ENCODE results near the gene DLD. TPM values are rescaled to one million over a fixed set of nuclear protein-coding genes. Genes with fewer than 3 reads are reported as not detected.

Gene DLD
- total RNA-seq, 2 donors from 2014 or later, result 104 to 105 TPM

DNA sequence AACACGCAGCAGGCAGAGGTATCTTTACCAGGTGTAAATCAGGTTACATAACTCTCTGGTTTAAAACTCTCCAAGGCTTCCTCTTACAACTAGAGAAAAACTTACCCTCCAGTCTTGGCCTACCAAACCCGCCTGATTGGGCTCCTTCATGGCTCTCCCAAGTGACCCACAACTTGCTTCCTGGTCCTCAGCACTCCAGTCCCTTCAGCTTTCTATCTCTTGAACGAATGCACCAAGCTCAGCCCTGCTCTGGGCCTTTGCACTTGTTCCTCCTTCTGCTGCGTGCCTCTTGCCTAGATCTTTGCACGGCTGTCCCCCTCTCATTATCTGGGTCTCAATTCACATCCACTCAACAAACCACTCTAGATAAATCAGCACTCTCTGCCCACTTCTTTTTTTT, 32.7 kb upstream of the DLD start:
- H3K27me3 Mint-ChIP-seq (ENCODE audit: low read depth), result no peaks in the 10 kb centered on the region

GRCh38 chr7:107860279-107860961, 30.6 kb upstream of the DLD start:
- H3K9me3 Mint-ChIP-seq, result peaks cover 0 to 1% of the 10 kb centered on the region in 2 donors
- no peak overlapping the region for H3K4me3 Mint-ChIP-seq
- H3K27me3 Mint-ChIP-seq (ENCODE audit: low read depth), result no peaks in the 10 kb centered on the region
- no peak overlapping the region for H3K27ac Mint-ChIP-seq
- ATAC-seq (replicated peaks in 1 of 2) (no peak), DNase-seq (no peak)
- no peaks in the 10 kb centered on the region for H3K36me3 Mint-ChIP-seq (ENCODE audit: insufficient read depth in 2 of 2)
- H3K4me1 Mint-ChIP-seq (ENCODE audit: low read depth), result peaks cover 28% of the 10 kb centered on the region

More for the DNA sequence above, 32.7 kb upstream of the DLD start:
- Mint-ChIP-seq H3K27ac (no peak overlapping the region), H3K36me3 (ENCODE audit: insufficient read depth in 2 of 2) (no peaks in the 10 kb centered on the region), H3K9me3 (no peaks in the 10 kb centered on the region), H3K4me1 (ENCODE audit: low read depth) (peaks cover 21% of the 10 kb centered on the region), H3K4me3 (no peak overlapping the region)
- no peak for ATAC-seq (replicated peaks in 1 of 2)
- no peak for DNase-seq

- Mint-ChIP-seq H3K9me3 (peaks cover 0 to 1% of the 10 kb centered on the region in 2 donors), H3K4me1 (ENCODE audit: low read depth) (peaks cover 35% of the 10 kb centered on the region), H3K36me3 (ENCODE audit: insufficient read depth in 2 of 2) (no peaks in the 10 kb centered on the region), H3K4me3 (no peak overlapping the region), H3K27ac (no peak overlapping the region), H3K27me3 (ENCODE audit: low read depth) (no peaks in the 10 kb centered on the region)
- no peak for ATAC-seq (replicated peaks in 1 of 2)
- DNase-seq, result no peak
Observed at GRCh38 chr7:107860981-107861652, 29.9 kb upstream of the DLD start.

DNA sequence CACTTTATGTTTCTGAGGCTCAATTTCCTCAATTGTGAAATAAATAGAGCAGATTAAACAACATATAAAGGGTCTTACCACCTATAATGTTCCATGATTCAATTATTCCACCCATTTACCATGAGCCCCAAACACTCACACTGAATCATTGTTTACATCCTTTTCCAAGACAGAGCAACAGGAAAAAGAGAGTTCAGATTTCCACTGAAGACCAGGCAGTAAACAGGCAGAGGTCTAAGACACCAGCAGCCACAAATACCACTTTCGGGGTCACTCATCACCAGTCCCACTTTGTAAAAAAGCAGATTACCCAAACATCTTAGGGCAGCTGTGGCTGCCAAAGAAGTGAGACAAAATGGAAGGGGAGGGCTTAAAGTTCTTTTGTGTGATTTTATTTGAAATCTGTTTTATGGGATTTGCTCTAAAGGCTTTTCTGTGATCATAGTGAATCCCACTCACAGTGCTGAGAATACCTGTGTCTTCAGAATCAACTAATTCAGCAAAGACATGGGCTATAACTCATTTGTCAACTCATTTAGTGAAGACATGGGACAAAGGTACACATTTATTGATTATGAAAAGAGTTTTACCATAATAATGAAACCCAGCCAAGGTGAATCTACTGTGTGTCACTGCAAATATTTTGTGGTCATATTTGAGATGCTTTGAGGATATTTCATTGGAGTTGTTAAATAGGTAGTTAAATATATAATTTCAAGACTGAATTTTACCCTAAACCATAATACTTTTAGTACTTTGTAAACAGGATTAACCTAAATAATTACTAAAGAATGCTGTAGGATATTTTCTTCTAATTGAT, 24.8 kb upstream of the DLD start:
- H3K36me3 Mint-ChIP-seq (ENCODE audit: insufficient read depth in 2 of 2), result no peaks in the 10 kb centered on the region
- peaks cover 28% of the 10 kb centered on the region for H3K4me1 Mint-ChIP-seq (ENCODE audit: low read depth)
- DNase-seq (peak; percentile 37 to 40), ATAC-seq (replicated peaks in 1 of 2) (peak; percentile 87 to 88)
- peak overlapping the region; percentile 83 for H3K27ac Mint-ChIP-seq
- no peaks in the 10 kb centered on the region for H3K27me3 Mint-ChIP-seq (ENCODE audit: low read depth)
- peak overlapping the region; percentile 11 to 44 for H3K4me3 Mint-ChIP-seq
- peaks cover 0 to 1% of the 10 kb centered on the region in 2 donors for H3K9me3 Mint-ChIP-seq

- H3K27me3 Mint-ChIP-seq (ENCODE audit: low read depth), result no peaks in the 10 kb centered on the region
- H3K9me3 Mint-ChIP-seq, result peaks cover 0 to 1% of the 10 kb centered on the region in 2 donors
- peaks cover 28% of the 10 kb centered on the region for H3K4me1 Mint-ChIP-seq (ENCODE audit: low read depth)
- DNase-seq (no peak), ATAC-seq (replicated peaks in 1 of 2) (no peak)
- H3K36me3 Mint-ChIP-seq (ENCODE audit: insufficient read depth in 2 of 2), result no peaks in the 10 kb centered on the region
- H3K4me3 Mint-ChIP-seq, result no peak overlapping the region
- H3K27ac Mint-ChIP-seq, result no peak overlapping the region
Observed at GRCh38 chr7:107867858-107868466, 23.0 kb upstream of the DLD start.

GRCh38 chr7:107870427-107871000, 20.5 kb upstream of the DLD start:
- no peaks in the 10 kb centered on the region for H3K27me3 Mint-ChIP-seq (ENCODE audit: low read depth)
- no peak for ATAC-seq (replicated peaks in 1 of 2)
- H3K4me3 Mint-ChIP-seq, result no peak overlapping the region
- H3K9me3 Mint-ChIP-seq, result no peaks in the 10 kb centered on the region
- peak overlapping the region; percentile 20 for H3K27ac Mint-ChIP-seq
- no peak for DNase-seq
- H3K4me1 Mint-ChIP-seq (ENCODE audit: low read depth), result peaks cover 22% of the 10 kb centered on the region
- no peaks in the 10 kb centered on the region for H3K36me3 Mint-ChIP-seq (ENCODE audit: insufficient read depth in 2 of 2)

DNA sequence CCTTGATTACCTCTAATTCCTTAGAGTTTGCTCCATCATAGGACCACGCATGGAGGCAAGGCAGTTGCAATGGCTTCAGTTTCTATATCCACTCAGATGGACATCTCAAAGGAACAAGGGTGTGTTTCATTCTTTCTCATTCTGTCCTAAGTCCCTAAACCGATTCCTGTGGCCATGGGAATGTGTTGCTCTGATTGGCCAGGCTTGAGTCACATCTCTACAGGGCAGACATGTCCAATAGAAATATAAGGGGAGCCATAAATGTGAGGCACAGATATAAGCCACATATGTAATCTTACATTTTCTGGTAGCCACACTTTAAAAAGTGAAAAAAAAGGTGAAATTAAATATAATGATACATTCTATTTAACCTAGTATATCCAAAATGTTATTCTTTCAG, 16.9 kb upstream of the DLD start:
- H3K27me3 Mint-ChIP-seq (ENCODE audit: low read depth), result no peaks in the 10 kb centered on the region
- no peak for ATAC-seq (replicated peaks in 1 of 2)
- H3K27ac Mint-ChIP-seq, result no peak overlapping the region
- H3K4me3 Mint-ChIP-seq, result no peak overlapping the region
- H3K9me3 Mint-ChIP-seq, result no peaks in the 10 kb centered on the region
- H3K4me1 Mint-ChIP-seq (ENCODE audit: low read depth), result peaks cover 25% of the 10 kb centered on the region
- no peaks in the 10 kb centered on the region for H3K36me3 Mint-ChIP-seq (ENCODE audit: insufficient read depth in 2 of 2)
- DNase-seq, result no peak

DNA sequence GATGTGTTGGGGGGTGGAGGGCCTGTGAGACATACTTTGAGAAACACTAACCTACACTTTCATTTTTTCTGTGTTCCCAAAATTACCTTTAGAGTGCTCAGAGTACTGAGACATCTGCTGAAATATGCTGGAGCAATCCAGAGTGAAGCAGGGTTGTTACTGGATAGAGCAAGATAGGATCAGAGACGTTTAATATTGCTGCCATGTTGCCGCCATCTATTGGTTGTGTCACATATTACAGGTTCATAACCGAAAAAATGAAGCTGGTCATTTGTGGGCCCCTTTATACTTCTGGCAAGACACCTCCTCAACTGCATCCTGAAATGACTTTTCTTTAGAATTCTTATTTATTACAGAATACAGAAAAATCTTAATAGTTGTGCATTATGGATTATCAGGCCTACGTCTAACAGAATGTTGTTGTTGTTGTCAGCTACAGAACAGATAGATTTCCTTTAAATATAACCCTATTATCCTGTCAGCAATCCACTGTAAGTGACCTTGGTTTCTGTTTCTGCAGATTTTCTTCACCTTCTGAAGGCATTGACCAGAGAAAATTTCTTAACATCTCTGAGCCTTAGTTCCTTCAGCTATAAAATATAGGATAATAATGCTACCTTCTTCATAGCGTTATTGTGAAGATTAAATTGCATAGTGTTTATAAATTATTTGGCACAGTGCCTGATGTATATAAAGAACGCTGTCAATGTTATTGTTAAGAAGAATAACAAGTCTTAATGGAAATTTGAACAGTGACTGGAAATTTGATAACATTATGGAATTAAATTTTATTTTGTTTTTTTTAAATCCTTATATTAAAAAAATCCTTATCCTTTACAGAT, 16.2 kb upstream of the DLD start:
- Mint-ChIP-seq H3K27me3 (ENCODE audit: low read depth) (peaks cover 4% of the 10 kb centered on the region), H3K9me3 (no peaks in the 10 kb centered on the region), H3K4me3 (no peak overlapping the region), H3K36me3 (ENCODE audit: insufficient read depth in 2 of 2) (no peaks in the 10 kb centered on the region), H3K4me1 (ENCODE audit: low read depth) (peaks cover 32% of the 10 kb centered on the region), H3K27ac (no peak overlapping the region)
- ATAC-seq (replicated peaks in 1 of 2) (peak; percentile 75 to 79), DNase-seq (peak; percentile 32 to 49)

- no peaks in the 10 kb centered on the region for H3K9me3 Mint-ChIP-seq
- ATAC-seq (replicated peaks in 1 of 2) (no peak), DNase-seq (no peak)
- H3K4me1 Mint-ChIP-seq (ENCODE audit: low read depth), result peaks cover 22% of the 10 kb centered on the region
- H3K36me3 Mint-ChIP-seq (ENCODE audit: insufficient read depth in 2 of 2), result no peaks in the 10 kb centered on the region
- H3K27ac Mint-ChIP-seq, result peak overlapping the region; percentile 36
- H3K27me3 Mint-ChIP-seq (ENCODE audit: low read depth), result peaks cover 4% of the 10 kb centered on the region
- peak overlapping the region in 1 of 2 donors; percentile 16 for H3K4me3 Mint-ChIP-seq
Observed at GRCh38 chr7:107876916-107877315, 14.1 kb upstream of the DLD start.

DNA sequence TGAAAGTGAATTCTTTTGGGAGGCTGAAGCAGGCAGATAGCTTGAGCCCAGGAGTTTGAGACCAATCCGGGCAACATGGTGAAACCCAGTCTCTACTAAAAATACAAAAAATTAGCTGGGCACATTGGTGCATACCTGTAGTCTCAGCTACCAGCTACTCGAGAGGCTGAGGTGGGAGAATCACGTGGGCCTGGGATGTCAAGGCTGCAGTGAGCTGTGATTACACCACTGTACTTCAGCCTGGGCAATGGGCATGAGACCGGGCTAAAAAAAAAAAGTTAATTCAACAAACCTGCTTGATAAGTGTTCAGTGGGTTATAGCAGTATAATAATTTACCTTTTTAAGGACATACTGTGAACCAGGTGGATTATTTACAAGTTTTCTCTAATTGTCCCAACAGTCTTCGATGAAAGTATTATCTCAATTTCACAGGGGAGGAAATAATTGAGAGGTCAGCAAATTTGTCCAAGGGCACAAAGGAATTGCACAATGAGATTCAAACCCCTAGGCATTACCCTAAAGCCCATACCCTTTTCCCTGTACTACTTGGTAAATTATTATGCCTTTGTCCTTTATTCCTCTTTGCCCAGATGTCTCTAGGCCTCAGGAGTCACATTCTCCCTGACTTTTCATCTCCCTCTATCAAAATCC, 13.1 kb upstream of the DLD start:
- Mint-ChIP-seq H3K9me3 (no peaks in the 10 kb centered on the region), H3K36me3 (ENCODE audit: insufficient read depth in 2 of 2) (no peaks in the 10 kb centered on the region), H3K4me3 (no peak overlapping the region), H3K27ac (no peak overlapping the region), H3K27me3 (ENCODE audit: low read depth) (peaks cover 4% of the 10 kb centered on the region), H3K4me1 (ENCODE audit: low read depth) (peaks cover 22% of the 10 kb centered on the region)
- DNase-seq (no peak), ATAC-seq (replicated peaks in 1 of 2) (no peak)

DNA sequence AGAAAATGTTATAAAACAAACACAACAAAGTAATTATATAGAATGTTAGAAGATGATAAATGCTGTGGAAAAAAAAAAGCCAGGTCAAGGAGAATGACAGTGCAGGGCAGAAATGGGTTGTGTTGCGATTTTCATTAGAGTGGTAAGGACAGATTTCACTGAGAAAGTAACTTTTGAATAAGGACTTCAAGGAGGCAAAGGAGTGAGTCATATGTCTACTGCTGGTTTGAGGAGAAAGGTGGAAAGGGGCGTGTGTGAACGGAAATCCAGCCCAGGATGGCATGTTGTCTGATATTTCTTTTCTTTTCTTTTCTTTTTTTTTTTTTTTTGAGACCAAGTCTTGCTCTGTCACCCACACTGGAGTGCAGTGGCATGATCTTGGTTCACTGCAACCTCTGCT, 12.3 kb upstream of the DLD start:
- Mint-ChIP-seq H3K36me3 (ENCODE audit: insufficient read depth in 2 of 2) (no peaks in the 10 kb centered on the region), H3K27me3 (ENCODE audit: low read depth) (peaks cover 4% of the 10 kb centered on the region), H3K9me3 (no peaks in the 10 kb centered on the region), H3K27ac (no peak overlapping the region), H3K4me3 (peak overlapping the region in 1 of 2 donors; percentile 2), H3K4me1 (ENCODE audit: low read depth) (peaks cover 22% of the 10 kb centered on the region)
- ATAC-seq (replicated peaks in 1 of 2) (peak in 1 of 2 donors; percentile 25), DNase-seq (no peak)

Data from activated T-cell treated with anti-CD3 and anti-CD28 coated beads, Interleukin-2, amount 50 U/mL, for 72 hours (primary cell).